OCI-LY1 (cell line): ENCODE results near the gene HYAL3.

Experiments
- EZH2 ChIP-seq: fragments of 200-600 bp; sonication (generic), shearing (Covaris generic); IDR thresholded peaks from 2 replicates; pipeline ENCODE4 v1.8.0; 2017; ENCODE audit warnings: borderline replicate concordance, mixed run types, mild to moderate bottlenecking, antibody characterized with exemption, low read length, moderate library complexity, mixed read lengths
- TF ChIP-seq, protein P1 (sequence below): fragments of 200-600 bp; sonication (generic), shearing (Covaris generic); IDR thresholded peaks from 2 replicates; pipeline ENCODE4 v1.5.1; 2017; ENCODE audit warnings: mild to moderate bottlenecking, antibody characterized with exemption, low read length, moderate library complexity, mixed read lengths

DNA sequence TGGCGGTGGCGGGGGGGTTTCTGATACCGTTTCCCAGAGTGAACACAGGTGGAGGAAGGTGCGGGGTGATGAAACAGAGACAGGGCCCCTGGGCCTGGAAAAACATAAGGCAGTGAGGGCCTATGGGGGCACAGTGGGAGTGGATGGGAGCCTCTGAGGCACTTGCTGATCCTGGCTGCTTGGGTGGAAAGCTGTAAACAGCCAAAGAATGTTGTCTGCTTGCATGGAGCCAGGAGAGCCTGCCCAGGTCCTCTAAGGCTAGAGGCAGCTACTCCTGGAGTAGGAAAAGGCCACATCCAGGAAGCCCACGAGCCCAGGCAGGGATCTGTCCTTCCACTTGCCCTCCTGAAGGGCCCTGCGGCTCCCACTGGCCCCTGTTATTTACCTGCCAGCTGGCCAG lies 33.2 kb downstream of the HYAL3 start:
- no peak for TF ChIP-seq EZH2
- TF ChIP-seq, protein P1, sequence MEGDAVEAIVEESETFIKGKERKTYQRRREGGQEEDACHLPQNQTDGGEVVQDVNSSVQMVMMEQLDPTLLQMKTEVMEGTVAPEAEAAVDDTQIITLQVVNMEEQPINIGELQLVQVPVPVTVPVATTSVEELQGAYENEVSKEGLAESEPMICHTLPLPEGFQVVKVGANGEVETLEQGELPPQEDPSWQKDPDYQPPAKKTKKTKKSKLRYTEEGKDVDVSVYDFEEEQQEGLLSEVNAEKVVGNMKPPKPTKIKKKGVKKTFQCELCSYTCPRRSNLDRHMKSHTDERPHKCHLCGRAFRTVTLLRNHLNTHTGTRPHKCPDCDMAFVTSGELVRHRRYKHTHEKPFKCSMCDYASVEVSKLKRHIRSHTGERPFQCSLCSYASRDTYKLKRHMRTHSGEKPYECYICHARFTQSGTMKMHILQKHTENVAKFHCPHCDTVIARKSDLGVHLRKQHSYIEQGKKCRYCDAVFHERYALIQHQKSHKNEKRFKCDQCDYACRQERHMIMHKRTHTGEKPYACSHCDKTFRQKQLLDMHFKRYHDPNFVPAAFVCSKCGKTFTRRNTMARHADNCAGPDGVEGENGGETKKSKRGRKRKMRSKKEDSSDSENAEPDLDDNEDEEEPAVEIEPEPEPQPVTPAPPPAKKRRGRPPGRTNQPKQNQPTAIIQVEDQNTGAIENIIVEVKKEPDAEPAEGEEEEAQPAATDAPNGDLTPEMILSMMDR, result no peak
